ENCODE data around the gene PRKCH. TPM values are rescaled to one million over a fixed set of nuclear protein-coding genes. Genes with fewer than 3 reads are reported as not detected.

PRKCH gene
- total RNA-seq, 2 experiments from 2014 or later, result 318 to 343 TPM

- H3K27me3 Mint-ChIP-seq (ENCODE audit: low read depth), result no peaks in the 10 kb centered on the region
- POLR2A ChIA-PET, result interaction anchor here (0.7 to 1.4 kb wide), 4 partner anchors 18 to 118 kb away, joined by 3 to 4 read pairs (median 3); no protein-coding TSS in a partner anchor
Observed at GRCh38 chr14:61454545-61454944, 133.2 kb downstream of the PRKCH start.

GRCh38 chr14:61455351-61455750 lies 134.0 kb downstream of the PRKCH start:
- Mint-ChIP-seq H3K4me3 (peak overlapping the region; percentile 26), H3K9me3 (ENCODE audit: insufficient read depth) (no peaks in the 10 kb centered on the region), H3K27me3 (ENCODE audit: low read depth) (no peaks in the 10 kb centered on the region), H3K27ac (peak overlapping the region; percentile 90), H3K4me1 (ENCODE audit: low read depth) (peaks cover 91% of the 10 kb centered on the region), H3K36me3 (ENCODE audit: low read depth) (peaks cover 87% of the 10 kb centered on the region)
- no peak for DNase-seq
- CTCF ChIA-PET, result interaction anchor here (1.0 to 9.9 kb wide), 10 partner anchors 15 to 382 kb away, joined by 3 to 136 read pairs (median 4); no protein-coding TSS in a partner anchor
- no peak for ATAC-seq
- POLR2A ChIA-PET, result interaction anchor here (0.7 to 1.4 kb wide), 2 partner anchors 12 to 17 kb away, joined by 3 to 4 read pairs; no protein-coding TSS in a partner anchor

More at GRCh38 chr14:61454545-61454944, 133.2 kb downstream of the PRKCH start:
- Mint-ChIP-seq H3K4me1 (ENCODE audit: low read depth) (peaks cover 96% of the 10 kb centered on the region), H3K9me3 (ENCODE audit: insufficient read depth) (no peaks in the 10 kb centered on the region), H3K4me3 (peak overlapping the region; percentile 77), H3K27ac (peak overlapping the region; percentile 85), H3K36me3 (ENCODE audit: low read depth) (peaks cover 92% of the 10 kb centered on the region)
- DNase-seq (no peak), ATAC-seq (no peak)
- CTCF ChIA-PET, result interaction anchor here (0.7 to 9.9 kb wide), 5 partner anchors 12 to 383 kb away, joined by 3 to 136 read pairs (median 3); no protein-coding TSS in a partner anchor

- peak; percentile 89 for DNase-seq
- POLR2A ChIA-PET, result interaction anchor here (0.7 to 1.4 kb wide), 3 partner anchors 15 to 157 kb away, joined by 3 read pairs; no protein-coding TSS in a partner anchor
- no peaks in the 10 kb centered on the region for H3K27me3 Mint-ChIP-seq (ENCODE audit: low read depth)
- CTCF ChIA-PET, result interaction anchor here (0.6 to 9.9 kb wide), 12 partner anchors 9 to 381 kb away, joined by 3 to 136 read pairs (median 4); no protein-coding TSS in a partner anchor
- peak overlapping the region; percentile 79 for H3K27ac Mint-ChIP-seq
- peaks cover 86% of the 10 kb centered on the region for H3K36me3 Mint-ChIP-seq (ENCODE audit: low read depth)
- ATAC-seq, result peak; percentile 22
- no peaks in the 10 kb centered on the region for H3K9me3 Mint-ChIP-seq (ENCODE audit: insufficient read depth)
- no peak overlapping the region for H3K4me3 Mint-ChIP-seq
- peaks cover 91% of the 10 kb centered on the region for H3K4me1 Mint-ChIP-seq (ENCODE audit: low read depth)
Observed at GRCh38 chr14:61456720-61457119, 135.3 kb downstream of the PRKCH start.

- ChIA-PET POLR2A (no interaction called here), CTCF (interaction anchor here (1.3 to 9.9 kb wide), 2 partner anchors 15 to 379 kb away, joined by 4 to 136 read pairs; no protein-coding TSS in a partner anchor)
- H3K27ac Mint-ChIP-seq, result peak overlapping the region; percentile 67
- peaks cover 90% of the 10 kb centered on the region for H3K36me3 Mint-ChIP-seq (ENCODE audit: low read depth)
- no peak overlapping the region for H3K4me3 Mint-ChIP-seq
- no peaks in the 10 kb centered on the region for H3K27me3 Mint-ChIP-seq (ENCODE audit: low read depth)
- no peaks in the 10 kb centered on the region for H3K9me3 Mint-ChIP-seq (ENCODE audit: insufficient read depth)
- ATAC-seq (no peak), DNase-seq (no peak)
- H3K4me1 Mint-ChIP-seq (ENCODE audit: low read depth), result peaks cover 85% of the 10 kb centered on the region
Observed at GRCh38 chr14:61458766-61459165, 137.4 kb downstream of the PRKCH start.

GRCh38 chr14:61459229-61459628 lies 137.8 kb downstream of the PRKCH start:
- Mint-ChIP-seq H3K4me3 (no peak overlapping the region), H3K27me3 (ENCODE audit: low read depth) (no peaks in the 10 kb centered on the region), H3K36me3 (ENCODE audit: low read depth) (peaks cover 91% of the 10 kb centered on the region), H3K27ac (peak overlapping the region; percentile 67), H3K9me3 (ENCODE audit: insufficient read depth) (no peaks in the 10 kb centered on the region), H3K4me1 (ENCODE audit: low read depth) (peaks cover 83% of the 10 kb centered on the region)
- ChIA-PET CTCF (interaction anchor here (1.0 to 9.9 kb wide), 3 partner anchors 15 to 378 kb away, joined by 3 to 136 read pairs (median 4); no protein-coding TSS in a partner anchor), POLR2A (no interaction called here)
- DNase-seq, result peak; percentile 21
- no peak for ATAC-seq

GRCh38 chr14:61460063-61460462 lies 138.7 kb downstream of the PRKCH start:
- no peaks in the 10 kb centered on the region for H3K27me3 Mint-ChIP-seq (ENCODE audit: low read depth)
- peaks cover 81% of the 10 kb centered on the region for H3K4me1 Mint-ChIP-seq (ENCODE audit: low read depth)
- H3K9me3 Mint-ChIP-seq (ENCODE audit: insufficient read depth), result peaks cover 3% of the 10 kb centered on the region
- POLR2A ChIA-PET, result interaction anchor here (1.7 kb wide), 1 partner anchor 11 kb away, joined by 10 read pairs; no protein-coding TSS in a partner anchor
- peaks cover 92% of the 10 kb centered on the region for H3K36me3 Mint-ChIP-seq (ENCODE audit: low read depth)
- DNase-seq (no peak), ATAC-seq (no peak)
- CTCF ChIA-PET, result interaction anchor here (0.9 to 9.9 kb wide), 9 partner anchors 14 to 378 kb away, joined by 3 to 136 read pairs (median 4); no protein-coding TSS in a partner anchor
- peak overlapping the region; percentile 91 for H3K27ac Mint-ChIP-seq
- no peak overlapping the region for H3K4me3 Mint-ChIP-seq

GRCh38 chr14:61460718-61461611 lies 139.6 kb downstream of the PRKCH start:
- DNase-seq (peak; percentile 71), ATAC-seq (peak; percentile 70)
- peak overlapping the region; percentile 91 for H3K27ac Mint-ChIP-seq

GRCh38 chr14:61461808-61462275 lies 140.5 kb downstream of the PRKCH start:
- DNase-seq (peak; percentile 62), ATAC-seq (peak; percentile 55)
- Mint-ChIP-seq H3K27ac (peak overlapping the region; percentile 91), H3K9me3 (ENCODE audit: insufficient read depth) (peaks cover 3% of the 10 kb centered on the region), H3K36me3 (ENCODE audit: low read depth) (peaks cover 88% of the 10 kb centered on the region), H3K27me3 (ENCODE audit: low read depth) (no peaks in the 10 kb centered on the region), H3K4me3 (peak overlapping the region; percentile 3), H3K4me1 (ENCODE audit: low read depth) (peaks cover 71% of the 10 kb centered on the region)
- ChIA-PET POLR2A (interaction anchor here (0.6 to 1.7 kb wide), 3 partner anchors 9 to 131 kb away, joined by 3 to 10 read pairs (median 4); no protein-coding TSS in a partner anchor), CTCF (interaction anchor here (0.7 to 9.9 kb wide), 14 partner anchors 11 to 664 kb away, joined by 3 to 136 read pairs (median 4); no protein-coding TSS in a partner anchor)

More at GRCh38 chr14:61460718-61461611, 139.6 kb downstream of the PRKCH start:
- POLR2A ChIA-PET, result interaction anchor here (0.6 to 1.7 kb wide), 8 partner anchors 9 to 234 kb away, joined by 3 to 10 read pairs (median 3); partner anchors contain the start of gene HIF1A
- CTCF ChIA-PET, result interaction anchor here (0.6 to 9.9 kb wide), 24 partner anchors 10 to 665 kb away, joined by 3 to 136 read pairs (median 3); no protein-coding TSS in a partner anchor
- Mint-ChIP-seq H3K4me1 (ENCODE audit: low read depth) (peaks cover 77% of the 10 kb centered on the region), H3K9me3 (ENCODE audit: insufficient read depth) (peaks cover 3% of the 10 kb centered on the region), H3K36me3 (ENCODE audit: low read depth) (peaks cover 92% of the 10 kb centered on the region), H3K4me3 (peak overlapping the region; percentile 12), H3K27me3 (ENCODE audit: low read depth) (no peaks in the 10 kb centered on the region)

GRCh38 chr14:61462566-61463193 lies 141.3 kb downstream of the PRKCH start:
- Mint-ChIP-seq H3K27me3 (ENCODE audit: low read depth) (no peaks in the 10 kb centered on the region), H3K4me1 (ENCODE audit: low read depth) (peaks cover 68% of the 10 kb centered on the region), H3K27ac (peak overlapping the region; percentile 66), H3K4me3 (no peak overlapping the region), H3K9me3 (ENCODE audit: insufficient read depth) (peaks cover 3% of the 10 kb centered on the region), H3K36me3 (ENCODE audit: low read depth) (peaks cover 88% of the 10 kb centered on the region)
- DNase-seq, result peak; percentile 19
- ChIA-PET POLR2A (interaction anchor here (1.1 kb wide), 1 partner anchor 9 kb away, joined by 4 read pairs; no protein-coding TSS in a partner anchor), CTCF (interaction anchor here (0.7 to 9.9 kb wide), 5 partner anchors 11 to 374 kb away, joined by 3 to 136 read pairs (median 10); no protein-coding TSS in a partner anchor)
- ATAC-seq, result no peak

- POLR2A ChIA-PET, result no interaction called here
- Mint-ChIP-seq H3K36me3 (ENCODE audit: low read depth) (peaks cover 87% of the 10 kb centered on the region), H3K27ac (no peak overlapping the region), H3K4me3 (no peak overlapping the region), H3K27me3 (ENCODE audit: low read depth) (no peaks in the 10 kb centered on the region), H3K9me3 (ENCODE audit: insufficient read depth) (peaks cover 3% of the 10 kb centered on the region), H3K4me1 (ENCODE audit: low read depth) (peaks cover 68% of the 10 kb centered on the region)
- CTCF ChIA-PET, result interaction anchor here (0.9 to 1.9 kb wide), 3 partner anchors 11 to 373 kb away, joined by 3 to 5 read pairs (median 3); no protein-coding TSS in a partner anchor
- ATAC-seq, result no peak
- DNase-seq, result peak; percentile 1
Observed at GRCh38 chr14:61463664-61464285, 142.4 kb downstream of the PRKCH start.
